ENCODE results near the gene KLHL14. TPM values are rescaled to one million over a fixed set of nuclear protein-coding genes. Genes with fewer than 3 reads are reported as not detected.

The KLHL14 gene
- total and polyA plus RNA-seq, 2 of the 13 experiments (the other 11 are each of a cell fraction or from before 2014, with no cell fraction given): 16.0 to 41.8 TPM

DNA sequence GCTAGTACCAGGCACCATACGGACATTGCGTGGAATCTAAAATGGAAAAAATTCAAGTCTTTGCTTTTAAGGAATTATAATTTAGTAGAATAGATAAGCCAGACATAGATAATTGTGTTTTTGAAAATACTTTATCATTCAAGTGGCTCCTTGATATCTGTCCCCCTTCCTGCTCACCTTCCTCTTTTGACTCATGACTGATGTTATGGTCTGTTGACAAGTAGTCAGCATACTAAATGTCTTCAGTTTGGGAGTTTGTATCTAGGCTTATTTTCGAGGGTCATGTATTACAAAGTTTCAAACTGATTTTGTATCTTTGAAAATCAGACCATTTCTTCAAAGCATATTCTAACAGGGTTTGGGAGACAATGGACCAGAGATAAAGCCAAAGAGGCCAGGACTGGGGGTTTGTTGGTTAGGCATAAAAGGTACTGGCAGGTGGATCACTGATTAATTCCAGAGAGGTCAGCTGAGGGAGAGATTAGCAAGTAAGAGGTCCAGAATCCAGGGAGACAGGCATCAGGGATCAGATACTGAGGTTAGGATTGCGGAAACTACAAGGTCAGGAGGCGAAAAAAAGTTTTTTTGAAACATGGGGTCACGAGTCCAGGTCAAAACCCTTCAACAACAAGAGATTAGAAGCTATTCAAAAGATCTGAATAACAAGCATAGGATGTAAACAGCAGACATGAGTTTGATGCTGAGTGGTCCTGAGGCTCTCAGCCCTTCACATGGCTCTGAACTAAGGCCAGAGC, 31.5 kb upstream of the KLHL14 start (continued):
- no peak for TF ChIP-seq MLXIP (CRISPR knock-in tag; IDR thresholded peaks at IDR 0.05; ENCODE audit: borderline replicate concordance)
- peak; percentile 24; the same call in 1 of the 2 replicates for TF ChIP-seq ZFY (CRISPR knock-in tag; IDR thresholded peaks at IDR 0.05)
- TF ChIP-seq, protein P1, sequence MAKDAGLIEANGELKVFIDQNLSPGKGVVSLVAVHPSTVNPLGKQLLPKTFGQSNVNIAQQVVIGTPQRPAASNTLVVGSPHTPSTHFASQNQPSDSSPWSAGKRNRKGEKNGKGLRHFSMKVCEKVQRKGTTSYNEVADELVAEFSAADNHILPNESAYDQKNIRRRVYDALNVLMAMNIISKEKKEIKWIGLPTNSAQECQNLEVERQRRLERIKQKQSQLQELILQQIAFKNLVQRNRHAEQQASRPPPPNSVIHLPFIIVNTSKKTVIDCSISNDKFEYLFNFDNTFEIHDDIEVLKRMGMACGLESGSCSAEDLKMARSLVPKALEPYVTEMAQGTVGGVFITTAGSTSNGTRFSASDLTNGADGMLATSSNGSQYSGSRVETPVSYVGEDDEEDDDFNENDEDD (CRISPR knock-in tag; IDR thresholded peaks at IDR 0.05; ENCODE audit: borderline replicate concordance): 0 out of 2 replicates have a peak, but pooled peaks have one; percentile 14
- TF ChIP-seq AFF4 (CRISPR knock-in tag; IDR thresholded peaks at IDR 0.05): no peak; the same call in 1 of the 2 replicates
- TF ChIP-seq NCOR1 (IDR thresholded peaks at IDR 0.05; ENCODE audit: borderline replicate concordance, low read length): peak; percentile 95
- no peak for TF ChIP-seq GLI4 (CRISPR knock-in tag; IDR thresholded peaks at IDR 0.05; ENCODE audit: borderline replicate concordance)
- TF ChIP-seq, protein P2, sequence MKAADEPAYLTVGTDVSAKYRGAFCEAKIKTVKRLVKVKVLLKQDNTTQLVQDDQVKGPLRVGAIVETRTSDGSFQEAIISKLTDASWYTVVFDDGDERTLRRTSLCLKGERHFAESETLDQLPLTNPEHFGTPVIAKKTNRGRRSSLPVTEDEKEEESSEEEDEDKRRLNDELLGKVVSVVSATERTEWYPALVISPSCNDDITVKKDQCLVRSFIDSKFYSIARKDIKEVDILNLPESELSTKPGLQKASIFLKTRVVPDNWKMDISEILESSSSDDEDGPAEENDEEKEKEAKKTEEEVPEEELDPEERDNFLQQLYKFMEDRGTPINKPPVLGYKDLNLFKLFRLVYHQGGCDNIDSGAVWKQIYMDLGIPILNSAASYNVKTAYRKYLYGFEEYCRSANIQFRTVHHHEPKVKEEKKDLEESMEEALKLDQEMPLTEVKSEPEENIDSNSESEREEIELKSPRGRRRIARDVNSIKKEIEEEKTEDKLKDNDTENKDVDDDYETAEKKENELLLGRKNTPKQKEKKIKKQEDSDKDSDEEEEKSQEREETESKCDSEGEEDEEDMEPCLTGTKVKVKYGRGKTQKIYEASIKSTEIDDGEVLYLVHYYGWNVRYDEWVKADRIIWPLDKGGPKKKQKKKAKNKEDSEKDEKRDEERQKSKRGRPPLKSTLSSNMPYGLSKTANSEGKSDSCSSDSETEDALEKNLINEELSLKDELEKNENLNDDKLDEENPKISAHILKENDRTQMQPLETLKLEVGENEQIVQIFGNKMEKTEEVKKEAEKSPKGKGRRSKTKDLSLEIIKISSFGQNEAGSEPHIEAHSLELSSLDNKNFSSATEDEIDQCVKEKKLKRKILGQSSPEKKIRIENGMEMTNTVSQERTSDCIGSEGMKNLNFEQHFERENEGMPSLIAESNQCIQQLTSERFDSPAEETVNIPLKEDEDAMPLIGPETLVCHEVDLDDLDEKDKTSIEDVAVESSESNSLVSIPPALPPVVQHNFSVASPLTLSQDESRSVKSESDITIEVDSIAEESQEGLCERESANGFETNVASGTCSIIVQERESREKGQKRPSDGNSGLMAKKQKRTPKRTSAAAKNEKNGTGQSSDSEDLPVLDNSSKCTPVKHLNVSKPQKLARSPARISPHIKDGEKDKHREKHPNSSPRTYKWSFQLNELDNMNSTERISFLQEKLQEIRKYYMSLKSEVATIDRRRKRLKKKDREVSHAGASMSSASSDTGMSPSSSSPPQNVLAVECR (CRISPR knock-in tag; IDR thresholded peaks at IDR 0.05; ENCODE audit: borderline replicate concordance): peak; percentile 58; the same call in 1 of the 2 replicates
- TF ChIP-seq, protein P3, sequence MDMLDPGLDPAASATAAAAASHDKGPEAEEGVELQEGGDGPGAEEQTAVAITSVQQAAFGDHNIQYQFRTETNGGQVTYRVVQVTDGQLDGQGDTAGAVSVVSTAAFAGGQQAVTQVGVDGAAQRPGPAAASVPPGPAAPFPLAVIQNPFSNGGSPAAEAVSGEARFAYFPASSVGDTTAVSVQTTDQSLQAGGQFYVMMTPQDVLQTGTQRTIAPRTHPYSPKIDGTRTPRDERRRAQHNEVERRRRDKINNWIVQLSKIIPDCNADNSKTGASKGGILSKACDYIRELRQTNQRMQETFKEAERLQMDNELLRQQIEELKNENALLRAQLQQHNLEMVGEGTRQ (IDR thresholded peaks at IDR 0.05; ENCODE audit: low read depth, low read length): peak; percentile 46; the same call in 1 of the 2 replicates
- TF ChIP-seq, protein P3 (CRISPR knock-in tag; IDR thresholded peaks at IDR 0.05; ENCODE audit: borderline replicate concordance): peak; percentile 81; the same call in 1 of the 2 replicates
- no peak for TF ChIP-seq CBX1 (IDR thresholded peaks at IDR 0.05; ENCODE audit: low read depth)
- TF ChIP-seq SALL2 (CRISPR knock-in tag; IDR thresholded peaks at IDR 0.05): 0 out of 2 replicates have a peak, but pooled peaks have one; percentile 49
- TF ChIP-seq KDM5B (CRISPR knock-in tag; IDR thresholded peaks at IDR 0.05; ENCODE audit: borderline replicate concordance): no peak
- TF ChIP-seq ZSCAN31 (CRISPR knock-in tag; IDR thresholded peaks at IDR 0.05; ENCODE audit: low read depth): no peak

Data from HepG2 (cell line).